HepG2 (cell line): ENCODE measurements around the gene KRTCAP3. TPM values are rescaled to one million over a fixed set of nuclear protein-coding genes. Genes with fewer than 3 reads are reported as not detected.

Source experiments
- ATAC-seq: fragments of 200-7000 bp; cut with Tn5 transposase; 3 replicates; pipeline ENCODE4 v1.9.1; 2020; ENCODE audit warnings: mild to moderate bottlenecking, moderate library complexity
- Bru-seq: library from RNA; stranded (reverse); fragments of 400-500 nt; gene quantifications from one replicate; lab custom pipeline; 2021; lab: Mats Ljungman, UMichigan
- BruChase-seq, 2 experiments: library from RNA; stranded (reverse); fragments of 400-500 nt; gene quantifications; one replicate each; lab custom pipeline; 2021; lab: Mats Ljungman, UMichigan
- BruUV-seq: library from RNA; stranded (reverse); fragments of 400-500 nt; replicated peaks from 2 replicates; lab custom pipeline; 2021; lab: Mats Ljungman, UMichigan
- CTCF ChIA-PET: fragments of 300-600 bp; formaldehyde crosslinking; extraction: SDS; loops from one replicate; lab custom pipeline; 2021; ENCODE audit warnings: low total read pairs, inconsistent platforms, low intra/inter-chr PET ratio; lab: Yijun Ruan, JAX
- POLR2A ChIA-PET: fragments of 350-600 bp; sonication (Branson Sonifier 250); formaldehyde crosslinking; loops from one replicate; lab custom pipeline; 2020; ENCODE audit warnings: antibody characterized with exemption, inconsistent platforms; lab: Yijun Ruan, JAX
- DNase-seq: peaks from one replicate; pipeline ENCODE4 v3.0.0-alpha.2; 2015; ENCODE audit warnings: low spot score
- FAIRE-seq: peaks from 3 replicates; lab custom pipeline; 2011; peaks lifted over from hg19 to GRCh38; lab: Jason Lieb, UNC
- H2AFZ ChIP-seq: one replicate; pipeline ENCODE4 v1.6.1; 2011; ENCODE audit warnings: low read length, inconsistent platforms
- H3K27ac ChIP-seq: fragments of 300-600 bp; 3 replicates; pipeline ENCODE4 v1.8.0; 2011; ENCODE audit warnings: mixed run types, mild to moderate bottlenecking, mixed read lengths, low read length, inconsistent platforms; ENCODE audit not compliant: insufficient read depth; ENCODE audit errors: extremely low read length
- H3K27me3 ChIP-seq, 2 experiments: fragments of 200-600 bp in 1 of 2; 2 replicates in 1 of 2; 3 replicates in 1 of 2; pipeline versions ENCODE4 v1.6.0 to v1.8.0; 2011; ENCODE audit warnings: low read length in 2 of 2, mild to moderate bottlenecking in 2 of 2, moderate library complexity in 2 of 2, inconsistent platforms in 1 of 2; ENCODE audit not compliant: insufficient read depth in 2 of 2, control insufficient read depth in 1 of 2
- H3K36me3 ChIP-seq, 2 experiments: fragments of 200-600 bp in 1 of 2; replicated peaks in 1 of 2; 2 replicates in 1 of 2; 3 replicates in 1 of 2; pipeline versions ENCODE4 v1.5.1 to v1.8.0; 2011; ENCODE audit warnings: low read length in 2 of 2, inconsistent platforms in 1 of 2; ENCODE audit not compliant: insufficient read depth in 2 of 2, control insufficient read depth in 1 of 2
- H3K4me1 ChIP-seq: 2 replicates; pipeline ENCODE4 v1.5.1; 2012; ENCODE audit warnings: low read length, inconsistent platforms; ENCODE audit not compliant: insufficient read depth
- H3K4me2 ChIP-seq: 2 replicates; pipeline ENCODE4 v1.6.0; 2011; ENCODE audit warnings: low read depth, low read length, inconsistent platforms
- H3K4me3 ChIP-seq, 3 experiments: fragments of 200-600 bp in 1 of 3; sonication (generic), shearing (Covaris generic) in 1 of 3; replicated peaks in 1 of 3; 2 replicates each; pipeline ENCODE4 v1.5.1; 2011 to 2016; ENCODE audit warnings: low read length in 3 of 3, inconsistent platforms in 2 of 3, low read depth in 2 of 3, mild to moderate bottlenecking in 2 of 3, control low read depth in 1 of 3, mixed read lengths in 1 of 3; ENCODE audit not compliant: insufficient read depth in 1 of 3
- H3K79me2 ChIP-seq: one replicate; pipeline ENCODE4 v1.6.1; 2011; ENCODE audit warnings: low read length, inconsistent platforms; ENCODE audit not compliant: insufficient read depth
- H3K9ac ChIP-seq: 2 replicates; pipeline ENCODE4 v1.6.0; 2011; ENCODE audit warnings: mild to moderate bottlenecking, low read depth, low read length, inconsistent platforms; ENCODE audit not compliant: insufficient read depth
- H3K9me3 ChIP-seq: 2 replicates; pipeline ENCODE4 v1.5.1; 2012; ENCODE audit warnings: mild to moderate bottlenecking, low read length
- H4K20me1 ChIP-seq: 2 replicates; pipeline ENCODE4 v1.6.0; 2011; ENCODE audit warnings: inconsistent platforms, mild to moderate bottlenecking, low read length, moderate library complexity; ENCODE audit not compliant: insufficient read depth
- AGO1 ChIP-seq: fragments of 200-400 bp; formaldehyde crosslinking; IDR thresholded peaks from 2 replicates; pipeline ENCODE4 v1.6.1; 2017; ENCODE audit warnings: mild to moderate bottlenecking, low read depth, low read length, moderate library complexity; ENCODE audit not compliant: poor library complexity, severe bottlenecking
- AGO2 ChIP-seq: fragments of 200-400 bp; formaldehyde crosslinking; optimal IDR thresholded peaks from 2 replicates; pipeline ENCODE3; 2017; ENCODE audit warnings: mild to moderate bottlenecking, low read depth, low read length, moderate library complexity
- POLR2A ChIP-seq, 2 experiments: IDR thresholded peaks; 2 replicates each; pipeline ENCODE4 v1.6.1; 2011; ENCODE audit warnings: low read depth in 2 of 2, low read length in 2 of 2, mild to moderate bottlenecking in 1 of 2, moderate library complexity in 1 of 2; ENCODE audit not compliant: insufficient read depth in 1 of 2
- POLR2AphosphoS2 ChIP-seq: IDR thresholded peaks from 2 replicates; pipeline ENCODE4 v1.6.1; 2011; ENCODE audit warnings: low read depth, low read length, improper control_type of control experiment
- YEATS4 ChIP-seq: sonication (generic); formaldehyde crosslinking; IDR thresholded peaks from 2 replicates; pipeline ENCODE4 v1.4.0; 2020; ENCODE audit warnings: missing genetic modification reagents, borderline replicate concordance
- ZBTB38 ChIP-seq: sonication (generic); formaldehyde crosslinking; IDR thresholded peaks from 2 replicates; pipeline ENCODE4 v1.5.1; 2020; ENCODE audit warnings: mild to moderate bottlenecking, missing genetic modification reagents
- WGBS: methylation state at CpG from one replicate; pipeline ENCODE4 v1.1.6; 2017; ENCODE audit warnings: low lambda C conversion rate; 5-methylcytosine and 5-hydroxymethylcytosine counted together
- in situ Hi-C: cut with HindIII; loops from 2 replicates; pipeline ENCODE4 v1.10.0; 2017; ENCODE audit warnings: low pct_unique_long_range_greater_than_20kb; ENCODE audit not compliant: extremely low pct_ligation_motif_present
- intact Hi-C: fragments of 100-400 bp; cut with micrococcal nuclease; formaldehyde crosslinking; loops from one replicate; pipeline ENCODE4 v1.10.0; 2022; ENCODE audit not compliant: unreplicated experiment
- long read RNA-seq, 2 experiments: library from RNA in 1 of 2; library from polyadenylated mRNA in 1 of 2; stranded (forward) in 1 of 2; unstranded in 1 of 2; transcript quantifications; one replicate each; pipeline ENCODE4 v2.0.0, GENCODE V29; 2019 to 2022
- polyA minus RNA-seq, 3 experiments: library from RNA; depleted of rRNA, polyadenylated mRNA; stranded (reverse); fragments of >200 nt; gene quantifications; 2 replicates each; pipeline ENCODE4 v1.2.3, GENCODE V29; 2011; ENCODE audit warnings: low replicate concordance in 1 of 3
- polyA plus RNA-seq, 8 experiments: library from polyadenylated mRNA; depleted of rRNA in 3 of 8; stranded (reverse) in 7 of 8; unstranded in 1 of 8; fragments of >200 nt; fragmentation: Illumina TruSeq in 4 of 8; extraction: Trizol in 4 of 8; gene quantifications; 2 replicates each; pipeline versions ENCODE4 v1.2.1 to v1.2.3, GENCODE V29; 2011 to 2016; ENCODE audit warnings: low read depth in 4 of 8, missing spikeins in 1 of 8, mixed read lengths in 1 of 8; ENCODE audit not compliant: insufficient read depth in 1 of 8
- total RNA-seq, 5 experiments: library from RNA; depleted of rRNA; stranded (reverse); fragments of >200 nt; fragmentation: Illumina TruSeq; extraction: Trizol; gene quantifications; 2 replicates each; pipeline ENCODE4 v1.2.3, GENCODE V29; 2016; ENCODE audit warnings: low read depth in 1 of 5
- TF ChIP-seq, protein P1 (sequence below): sonication (generic); formaldehyde crosslinking; IDR thresholded peaks from 2 replicates; pipeline ENCODE4 v1.5.1; 2020; ENCODE audit warnings: mild to moderate bottlenecking, missing genetic modification reagents, moderate library complexity
- TF ChIP-seq, protein P2 (sequence below): sonication (generic); formaldehyde crosslinking; conservative IDR thresholded peaks from 2 replicates; pipeline ENCODE4 v1.8.1; 2023; ENCODE audit warnings: missing genetic modification reagents

KRTCAP3 gene, protein sequence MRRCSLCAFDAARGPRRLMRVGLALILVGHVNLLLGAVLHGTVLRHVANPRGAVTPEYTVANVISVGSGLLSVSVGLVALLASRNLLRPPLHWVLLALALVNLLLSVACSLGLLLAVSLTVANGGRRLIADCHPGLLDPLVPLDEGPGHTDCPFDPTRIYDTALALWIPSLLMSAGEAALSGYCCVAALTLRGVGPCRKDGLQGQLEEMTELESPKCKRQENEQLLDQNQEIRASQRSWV
- total RNA-seq (2016; rRNA removed; fragmentation: Illumina TruSeq; extraction: Trizol) (2.1 TPM in 1 of 2 replicates, not detected in the other), polyA plus RNA-seq (2011; rRNA removed) (4.5 and 5.6 TPM in 2 replicates), polyA minus RNA-seq (2011; rRNA and poly(A)+ RNA removed; ENCODE audit: low replicate concordance) (0.77 and 4.4 TPM in 2 replicates), Bru-seq, nascent RNA (percentile 56 among the genes with signal in this experiment), BruChase-seq, experiment 1, labeled RNA remaining after a 6-hour chase (percentile 68 among the genes with signal in this experiment), BruChase-seq, experiment 2, labeled RNA remaining after a 2-hour chase (percentile 63 among the genes with signal in this experiment)
- total RNA-seq (2016; cell fraction: cytosol; rRNA removed; fragmentation: Illumina TruSeq; extraction: Trizol; ENCODE audit: low read depth): not detected in 2 replicates
- 1.6 TPM in 1 of 2 replicates, not detected in the other for total RNA-seq (2016; cell fraction: insoluble cytoplasmic fraction; rRNA removed; fragmentation: Illumina TruSeq; extraction: Trizol)
- 0.28 and 0.31 TPM in 2 replicates for total RNA-seq (2016; cell fraction: membrane; rRNA removed; fragmentation: Illumina TruSeq; extraction: Trizol)
- 1.6 and 3.6 TPM in 2 replicates for total RNA-seq (2016; cell fraction: nucleus; rRNA removed; fragmentation: Illumina TruSeq; extraction: Trizol)
- 0.64 and 0.94 TPM in 2 replicates for polyA plus RNA-seq (2011; cell fraction: cytosol; rRNA removed)
- 57.5 and 78.7 TPM in 2 replicates for polyA plus RNA-seq (2011; cell fraction: nucleus; rRNA removed)
- polyA plus RNA-seq (2012): 5.6 and 6.6 TPM in 2 replicates
- polyA plus RNA-seq (2016; cell fraction: cytosol; fragmentation: Illumina TruSeq; extraction: Trizol; ENCODE audit: low read depth): 0.34 and 0.46 TPM in 2 replicates
- polyA plus RNA-seq (2016; cell fraction: insoluble cytoplasmic fraction; fragmentation: Illumina TruSeq; extraction: Trizol; ENCODE audit: low read depth): 0.41 TPM in 1 of 2 replicates, not detected in the other
- 0.32 and 1.0 TPM in 2 replicates for polyA plus RNA-seq (2016; cell fraction: membrane; fragmentation: Illumina TruSeq; extraction: Trizol; ENCODE audit: low read depth)
- polyA plus RNA-seq (2016; cell fraction: nucleus; fragmentation: Illumina TruSeq; extraction: Trizol; ENCODE audit: insufficient read depth, low read depth): 12.5 and 13.4 TPM in 2 replicates
- not detected in 2 replicates for polyA minus RNA-seq (2011; cell fraction: cytosol; rRNA and poly(A)+ RNA removed)
- 8.7 and 8.8 TPM in 2 replicates for polyA minus RNA-seq (2011; cell fraction: nucleus; rRNA and poly(A)+ RNA removed)
- long read RNA-seq, experiment 1, partial matches to known transcripts: 0 of 1 reads
- long read RNA-seq, experiment 1, other reads (novel, unspliced or antisense): 1 of 1 reads
- long read RNA-seq, experiment 2: 0 reads

DNA sequence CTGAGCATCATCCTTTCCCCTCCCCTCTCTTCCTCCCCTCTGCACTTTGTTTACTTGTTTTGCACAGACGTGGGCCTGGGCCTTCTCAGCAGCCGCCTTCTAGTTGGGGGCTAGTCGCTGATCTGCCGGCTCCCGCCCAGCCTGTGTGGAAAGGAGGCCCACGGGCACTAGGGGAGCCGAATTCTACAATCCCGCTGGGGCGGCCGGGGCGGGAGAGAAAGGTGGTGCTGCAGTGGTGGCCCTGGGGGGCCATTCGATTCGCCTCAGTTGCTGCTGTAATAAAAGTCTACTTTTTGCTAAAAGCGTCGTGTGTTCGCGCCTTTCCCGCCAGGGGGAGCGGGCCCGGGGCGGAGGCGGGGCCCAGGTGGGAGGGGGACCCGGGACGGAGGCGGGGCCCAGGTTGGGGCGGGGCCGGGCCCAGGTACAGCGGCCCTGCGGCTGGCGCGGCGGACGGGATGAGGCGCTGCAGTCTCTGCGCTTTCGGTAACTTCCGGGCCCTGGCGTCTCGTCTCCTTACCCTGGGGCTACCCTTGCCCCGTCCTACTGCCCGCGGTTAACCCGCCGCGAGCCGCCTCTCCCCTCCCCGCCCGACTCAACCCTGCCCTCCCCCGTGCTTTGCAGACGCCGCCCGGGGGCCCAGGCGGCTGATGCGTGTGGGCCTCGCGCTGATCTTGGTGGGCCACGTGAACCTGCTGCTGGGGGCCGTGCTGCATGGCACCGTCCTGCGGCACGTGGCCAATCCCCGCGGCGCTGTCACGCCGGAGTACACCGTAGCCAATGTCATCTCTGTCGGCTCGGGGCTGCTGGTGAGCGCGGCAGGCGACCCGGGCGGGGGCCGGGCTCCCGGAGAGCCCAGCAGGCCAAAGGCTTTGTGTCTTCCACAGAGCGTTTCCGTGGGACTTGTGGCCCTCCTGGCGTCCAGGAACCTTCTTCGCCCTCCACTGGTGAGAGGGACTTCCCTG, at the start of gene KRTCAP3:
KRTCAP3 (plus strand) TSS at position 424 of the 962 bp plus-strand sequence; CDS start at position 456, 32 bp downstream.
- POLR2A ChIA-PET: interaction anchor here (0.8 to 1.2 kb wide), 2 partner anchors 12 kb away, joined by 3 to 11 read pairs; partner anchors contain the start of gene NRBP1
- no peak within 1 kb of the TSS for H3K4me2 ChIP-seq
- in situ Hi-C loops: no loop called here
- TF ChIP-seq, protein P1, sequence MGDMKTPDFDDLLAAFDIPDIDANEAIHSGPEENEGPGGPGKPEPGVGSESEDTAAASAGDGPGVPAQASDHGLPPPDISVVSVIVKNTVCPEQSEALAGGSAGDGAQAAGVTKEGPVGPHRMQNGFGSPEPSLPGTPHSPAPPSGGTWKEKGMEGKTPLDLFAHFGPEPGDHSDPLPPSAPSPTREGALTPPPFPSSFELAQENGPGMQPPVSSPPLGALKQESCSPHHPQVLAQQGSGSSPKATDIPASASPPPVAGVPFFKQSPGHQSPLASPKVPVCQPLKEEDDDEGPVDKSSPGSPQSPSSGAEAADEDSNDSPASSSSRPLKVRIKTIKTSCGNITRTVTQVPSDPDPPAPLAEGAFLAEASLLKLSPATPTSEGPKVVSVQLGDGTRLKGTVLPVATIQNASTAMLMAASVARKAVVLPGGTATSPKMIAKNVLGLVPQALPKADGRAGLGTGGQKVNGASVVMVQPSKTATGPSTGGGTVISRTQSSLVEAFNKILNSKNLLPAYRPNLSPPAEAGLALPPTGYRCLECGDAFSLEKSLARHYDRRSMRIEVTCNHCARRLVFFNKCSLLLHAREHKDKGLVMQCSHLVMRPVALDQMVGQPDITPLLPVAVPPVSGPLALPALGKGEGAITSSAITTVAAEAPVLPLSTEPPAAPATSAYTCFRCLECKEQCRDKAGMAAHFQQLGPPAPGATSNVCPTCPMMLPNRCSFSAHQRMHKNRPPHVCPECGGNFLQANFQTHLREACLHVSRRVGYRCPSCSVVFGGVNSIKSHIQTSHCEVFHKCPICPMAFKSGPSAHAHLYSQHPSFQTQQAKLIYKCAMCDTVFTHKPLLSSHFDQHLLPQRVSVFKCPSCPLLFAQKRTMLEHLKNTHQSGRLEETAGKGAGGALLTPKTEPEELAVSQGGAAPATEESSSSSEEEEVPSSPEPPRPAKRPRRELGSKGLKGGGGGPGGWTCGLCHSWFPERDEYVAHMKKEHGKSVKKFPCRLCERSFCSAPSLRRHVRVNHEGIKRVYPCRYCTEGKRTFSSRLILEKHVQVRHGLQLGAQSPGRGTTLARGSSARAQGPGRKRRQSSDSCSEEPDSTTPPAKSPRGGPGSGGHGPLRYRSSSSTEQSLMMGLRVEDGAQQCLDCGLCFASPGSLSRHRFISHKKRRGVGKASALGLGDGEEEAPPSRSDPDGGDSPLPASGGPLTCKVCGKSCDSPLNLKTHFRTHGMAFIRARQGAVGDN: peak; percentile 3; the same call in 1 of the 2 replicates
- TF ChIP-seq, protein P2, sequence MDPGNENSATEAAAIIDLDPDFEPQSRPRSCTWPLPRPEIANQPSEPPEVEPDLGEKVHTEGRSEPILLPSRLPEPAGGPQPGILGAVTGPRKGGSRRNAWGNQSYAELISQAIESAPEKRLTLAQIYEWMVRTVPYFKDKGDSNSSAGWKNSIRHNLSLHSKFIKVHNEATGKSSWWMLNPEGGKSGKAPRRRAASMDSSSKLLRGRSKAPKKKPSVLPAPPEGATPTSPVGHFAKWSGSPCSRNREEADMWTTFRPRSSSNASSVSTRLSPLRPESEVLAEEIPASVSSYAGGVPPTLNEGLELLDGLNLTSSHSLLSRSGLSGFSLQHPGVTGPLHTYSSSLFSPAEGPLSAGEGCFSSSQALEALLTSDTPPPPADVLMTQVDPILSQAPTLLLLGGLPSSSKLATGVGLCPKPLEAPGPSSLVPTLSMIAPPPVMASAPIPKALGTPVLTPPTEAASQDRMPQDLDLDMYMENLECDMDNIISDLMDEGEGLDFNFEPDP (CRISPR knock-in tag): 0 out of 2 replicates have a peak, but pooled peaks have one; percentile 27
- TF ChIP-seq YEATS4 (no peak), ZBTB38 (CRISPR knock-in tag) (0 out of 2 replicates have a peak, but pooled peaks have one; percentile 33), POLR2AphosphoS2 (peak; percentile 79; the same call in 1 of the 2 replicates), POLR2A (IDR thresholded peaks at IDR 0.05; ENCODE audit: insufficient read depth in 1 of 2, low read depth in 2 of 2, low read length in 2 of 2) (peak in 1 of 2 experiments; percentile 23; a peak in 1 of 4 replicates), AGO1 (peak; percentile 54), AGO2 (peak; percentile 100)

More for the DNA sequence above, at the start of gene KRTCAP3:
- BruUV-seq: no TSS peak
- no peak for DNase-seq
- peak; percentile 10 for ATAC-seq
- no peak within 1 kb of the TSS for H3K4me3 ChIP-seq
- 96% methylated on average over 77 of the region's 80 CpGs for WGBS
- H3K9ac ChIP-seq: no peak within 1 kb of the TSS
- H3K27me3 ChIP-seq: no peaks in the 10 kb centered on the region
- no peaks in the 10 kb centered on the region for H3K9me3 ChIP-seq
- CTCF ChIA-PET: no interaction called here
- peaks cover 19 to 49% of the 10 kb centered on the region in 2 experiments for H3K36me3 ChIP-seq
- no peak within 1 kb of the TSS for H2AFZ ChIP-seq
- intact Hi-C loops: no loop called here
- H3K79me2 ChIP-seq: no peaks in the 10 kb centered on the region
- no peaks in the 10 kb centered on the region for H3K4me1 ChIP-seq
- no peaks in the 10 kb centered on the region for H4K20me1 ChIP-seq
- no peak within 1 kb of the TSS for H3K27ac ChIP-seq
- FAIRE-seq: no peak
